ENCODE results near the gene PLEKHF1. TPM values are rescaled to one million over a fixed set of nuclear protein-coding genes. Genes with fewer than 3 reads are reported as not detected.
A peak's percentile ranks its signal among the peaks of the same experiment; 100 is the strongest.

PLEKHF1 gene
- total RNA-seq, 4 donors from 2014 or later: 8.2 to 16.5 (median 9.0) TPM

DNA sequence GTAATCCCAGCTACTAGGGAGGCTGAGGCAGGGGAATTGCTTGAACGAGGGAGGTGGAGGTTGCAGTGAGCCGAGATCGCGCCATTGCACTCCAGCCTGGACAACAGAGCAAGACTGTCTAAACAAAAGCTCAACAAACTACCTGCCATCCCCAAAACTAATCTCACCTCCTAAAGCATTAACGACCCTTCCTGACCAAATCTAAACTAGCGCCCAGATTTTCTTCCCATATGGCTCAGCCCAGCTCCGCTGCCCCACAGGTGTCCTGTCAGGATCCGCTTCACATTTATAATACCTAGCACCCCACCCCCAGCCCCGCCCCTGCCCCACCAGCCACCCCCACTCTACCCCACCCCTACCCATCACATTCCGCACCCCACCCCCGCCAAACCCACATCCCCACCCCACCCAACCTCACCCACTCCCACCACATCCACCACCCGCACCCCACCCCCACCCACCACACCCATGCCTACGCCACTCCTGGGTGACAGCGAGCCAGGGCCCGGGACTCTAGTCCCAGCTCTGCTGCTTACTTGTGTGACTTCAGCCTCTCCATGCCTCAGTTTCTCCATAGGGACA, 49.2 kb downstream of the PLEKHF1 start:
- Histone ChIP-seq H3K4me1 (peaks cover 4 to 50% (median 12%) of the 10 kb centered on the region in 4 donors), H3K4me3 (peak overlapping the region; percentile 81 to 99 (median 90)), H3K27ac (peak overlapping the region; percentile 89 to 97 (median 92)), H3K9me3 (no peaks in the 10 kb centered on the region), H3K36me3 (no peaks in the 10 kb centered on the region), H3K27me3 (no peaks in the 10 kb centered on the region)
- peak in 2 of 3 donors; percentile 24 to 59 for DNase-seq
- TF ChIP-seq POLR2A (IDR thresholded peaks at IDR 0.05) (no peak), CTCF (IDR thresholded peaks at IDR 0.05) (no peak)

DNA sequence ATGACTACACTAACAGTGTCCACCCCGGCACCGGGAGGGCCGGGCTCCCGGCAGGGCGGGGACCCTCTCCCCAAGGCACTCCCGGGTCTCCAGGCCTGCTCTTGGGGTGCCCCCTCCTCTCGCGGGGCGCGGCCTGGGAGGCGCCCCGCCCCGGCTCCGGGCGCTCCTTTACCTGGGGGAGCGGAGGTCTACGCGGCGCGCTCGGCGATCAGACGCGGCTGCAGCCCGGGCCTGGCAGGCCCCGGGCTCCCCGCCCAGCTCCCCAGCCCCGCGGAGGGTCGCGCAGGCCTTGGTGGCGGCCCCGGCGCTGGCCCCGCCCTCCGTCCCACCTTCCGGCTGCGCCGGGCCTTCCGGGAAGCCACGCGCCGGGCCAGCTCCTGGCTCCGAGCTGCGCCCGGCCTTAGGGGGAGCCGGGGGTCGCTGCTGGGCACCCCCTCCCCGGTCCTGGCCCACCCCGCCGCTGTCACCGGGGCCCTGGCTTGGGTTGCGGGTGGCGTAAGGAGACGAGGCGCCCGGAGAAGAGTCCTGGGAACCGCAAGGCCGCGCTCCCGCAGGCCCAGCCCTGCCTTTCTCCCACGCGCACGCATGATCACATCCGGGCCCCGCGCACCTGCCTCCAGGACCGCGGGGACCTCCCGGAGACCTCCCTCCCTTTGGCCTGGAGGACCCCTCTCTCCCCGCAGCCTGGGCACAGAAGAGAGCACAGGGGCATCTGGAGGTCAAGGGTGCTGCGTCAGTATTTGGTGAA, 49.9 kb downstream of the PLEKHF1 start, which contains the start of gene C19orf12:
Gene C19orf12 (minus strand): TSS at position 309 of the 748 bp plus-strand sequence. CDS start 6,848 bp downstream, outside the sequence.
- peak; percentile 63 to 82 (median 73) for DNase-seq
- TF ChIP-seq CTCF (IDR thresholded peaks at IDR 0.05): no peak
- TF ChIP-seq POLR2A (IDR thresholded peaks at IDR 0.05): peak; percentile 54 to 77
- H3K36me3 ChIP-seq: no peaks in the 10 kb centered on the region
- peak within 1 kb of the TSS; percentile 89 to 97 (median 92) for H3K27ac ChIP-seq
- no peaks in the 10 kb centered on the region for H3K27me3 ChIP-seq
- no peaks in the 10 kb centered on the region for H3K9me3 ChIP-seq
- peak within 1 kb of the TSS; percentile 81 to 99 (median 90) for H3K4me3 ChIP-seq
- peaks cover 4 to 46% (median 12%) of the 10 kb centered on the region in 4 donors for H3K4me1 ChIP-seq

DNA sequence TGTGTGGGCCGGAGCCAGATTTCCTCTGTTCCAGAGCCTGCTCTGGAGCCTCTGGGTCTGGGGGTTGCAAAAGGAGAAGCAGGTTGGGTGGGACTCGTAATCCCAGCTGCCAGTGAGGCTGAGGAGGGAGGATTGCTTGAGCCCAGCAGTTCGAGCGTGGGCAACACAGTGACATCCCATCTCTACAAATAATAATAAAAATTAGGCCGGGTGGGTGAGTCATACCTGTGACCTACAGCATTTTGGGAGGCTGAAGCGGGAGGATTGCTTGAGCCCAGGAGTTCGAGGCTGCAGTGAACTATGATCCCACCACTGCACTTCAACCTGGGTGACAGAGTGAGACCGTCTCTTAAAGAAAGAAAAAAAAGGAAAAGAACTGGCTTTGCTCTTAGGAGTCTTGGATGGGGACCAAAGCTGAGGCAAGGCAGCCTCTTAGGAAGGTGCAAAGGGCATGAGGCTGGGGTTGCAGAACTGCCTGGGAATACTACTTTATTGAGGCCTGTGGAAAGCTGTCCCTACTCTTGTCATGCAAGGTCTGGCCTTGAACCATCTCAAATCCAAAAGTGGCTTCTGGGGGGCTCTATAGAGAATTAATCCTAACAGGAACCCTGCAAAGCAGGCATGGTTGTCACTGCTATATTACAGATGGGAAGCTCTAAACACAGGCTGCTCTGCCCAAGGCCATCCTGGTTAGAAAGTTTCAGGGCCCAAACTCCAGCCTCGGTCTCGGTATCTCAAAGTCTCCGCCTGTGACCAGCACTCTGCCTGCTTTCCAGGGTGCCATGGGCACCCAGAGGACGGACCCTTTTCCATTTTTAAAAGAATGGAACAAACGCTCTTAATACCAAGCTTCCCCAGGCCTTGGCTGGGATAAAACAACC, 50.7 kb downstream of the PLEKHF1 start:
- peak in 1 of 2 donors; percentile 35 for TF ChIP-seq POLR2A (IDR thresholded peaks at IDR 0.05)
- TF ChIP-seq CTCF (IDR thresholded peaks at IDR 0.05): no peak
- Histone ChIP-seq H3K27ac (peak overlapping the region; percentile 89 to 97 (median 92)), H3K36me3 (no peaks in the 10 kb centered on the region), H3K27me3 (no peaks in the 10 kb centered on the region), H3K4me1 (peaks cover 4 to 39% (median 12%) of the 10 kb centered on the region in 4 donors), H3K9me3 (no peaks in the 10 kb centered on the region), H3K4me3 (peak overlapping the region; percentile 81 to 99 (median 90))
- peak in 2 of 3 donors; percentile 61 to 71 for DNase-seq

- Histone ChIP-seq H3K27ac (peak overlapping the region in 1 of 4 donors; percentile 91), H3K9me3 (no peaks in the 10 kb centered on the region), H3K4me3 (no peak overlapping the region), H3K36me3 (no peaks in the 10 kb centered on the region), H3K4me1 (peaks cover 4 to 35% (median 12%) of the 10 kb centered on the region in 4 donors), H3K27me3 (no peaks in the 10 kb centered on the region)
- no peak for DNase-seq
- no peak for TF ChIP-seq CTCF (IDR thresholded peaks at IDR 0.05)
- no peak for TF ChIP-seq POLR2A (IDR thresholded peaks at IDR 0.05)
Observed at GRCh38 chr19:29717051-29717450, 51.8 kb downstream of the PLEKHF1 start.

GRCh38 chr19:29724102-29724641, 58.9 kb downstream of the PLEKHF1 start:
- Histone ChIP-seq H3K9me3 (no peaks in the 10 kb centered on the region), H3K27ac (no peak overlapping the region), H3K4me1 (peaks cover 0 to 11% (median 0%) of the 10 kb centered on the region in 4 donors), H3K4me3 (peak overlapping the region in 3 of 4 donors; percentile 19 to 36 (median 20)), H3K27me3 (no peaks in the 10 kb centered on the region), H3K36me3 (no peaks in the 10 kb centered on the region)
- TF ChIP-seq CTCF (IDR thresholded peaks at IDR 0.05) (no peak), POLR2A (IDR thresholded peaks at IDR 0.05) (no peak)
- DNase-seq: no peak
